OCI-LY7 (cell line): ENCODE results near the gene ANKFN1. TPM values are rescaled to one million over a fixed set of nuclear protein-coding genes. Genes with fewer than 3 reads are reported as not detected.

Experiments
- BruUV-seq: library from RNA; stranded (reverse); fragments of 400-500 nt; replicated peaks from 2 replicates; lab custom pipeline; 2021; lab: Mats Ljungman, UMichigan
- CTCF ChIA-PET: fragments of 300-600 bp; sonication (Branson Sonifier 250); formaldehyde crosslinking; loops from one replicate; lab custom pipeline; 2022; ENCODE audit warnings: antibody characterized with exemption; ENCODE audit not compliant: unreplicated experiment; lab: Charles Lee
- POLR2A ChIA-PET: fragments of 300-600 bp; sonication (Branson Sonifier 250); formaldehyde crosslinking; loops from one replicate; lab custom pipeline; 2022; ENCODE audit warnings: antibody characterized with exemption; lab: Charles Lee
- DNase-seq: peaks from one replicate; pipeline ENCODE4 v3.0.0-alpha.2; 2015; ENCODE audit warnings: low spot score
- H2AFZ ChIP-seq: fragments of 200-600 bp; sonication (generic), shearing (Covaris generic); 2 replicates; pipeline ENCODE4 v1.6.1; 2014; ENCODE audit warnings: mild to moderate bottlenecking, antibody characterized with exemption, low read length, moderate library complexity
- H3K27ac ChIP-seq: fragments of 200-600 bp; sonication (generic); 2 replicates; pipeline ENCODE4 v1.5.1; 2014; ENCODE audit warnings: mixed run types, low read depth, mild to moderate bottlenecking, moderate library complexity, low read length, inconsistent platforms; ENCODE audit not compliant: poor library complexity, severe bottlenecking
- H3K36me3 ChIP-seq: fragments of 200-600 bp; sonication (generic); 2 replicates; pipeline ENCODE4 v1.6.1; 2014; ENCODE audit warnings: mild to moderate bottlenecking, antibody characterized with exemption, low read length, moderate library complexity, mixed read lengths; ENCODE audit not compliant: insufficient read depth
- H3K4me1 ChIP-seq: fragments of 200-600 bp; sonication (generic); 2 replicates; pipeline ENCODE4 v1.5.1; 2014; ENCODE audit warnings: mild to moderate bottlenecking, low read length; ENCODE audit not compliant: insufficient read depth, poor library complexity, severe bottlenecking
- H3K4me2 ChIP-seq: fragments of 200-600 bp; sonication (generic); 2 replicates; pipeline ENCODE4 v1.6.1; 2014; ENCODE audit warnings: mild to moderate bottlenecking, low read length
- H3K4me3 ChIP-seq: fragments of 200-600 bp; sonication (generic); 2 replicates; pipeline ENCODE4 v1.5.1; 2014; ENCODE audit warnings: mild to moderate bottlenecking, low read depth, low read length; ENCODE audit not compliant: poor library complexity, severe bottlenecking
- H3K79me2 ChIP-seq: fragments of 200-600 bp; sonication (generic); 2 replicates; pipeline ENCODE4 v1.6.1; 2016; ENCODE audit warnings: low read depth, mild to moderate bottlenecking, low read length, moderate library complexity, mixed read lengths; ENCODE audit not compliant: insufficient read depth
- H3K9me2 ChIP-seq: fragments of 200-600 bp; sonication (generic); 2 replicates; pipeline ENCODE4 v1.6.1; 2016; ENCODE audit warnings: mild to moderate bottlenecking, low read length, mixed read lengths; ENCODE audit not compliant: insufficient read depth
- H3K9me3 ChIP-seq: fragments of 200-600 bp; sonication (generic); 2 replicates; pipeline ENCODE4 v1.6.1; 2014; ENCODE audit warnings: mild to moderate bottlenecking, mixed run types, low read length, mixed read lengths
- H4K20me1 ChIP-seq: fragments of 200-600 bp; sonication (generic); 2 replicates; pipeline ENCODE4 v1.6.1; 2014; ENCODE audit warnings: mild to moderate bottlenecking, antibody characterized with exemption, low read length, moderate library complexity, mixed read lengths; ENCODE audit not compliant: insufficient read depth
- EZH2phosphoT487 ChIP-seq: fragments of 200-600 bp; sonication (generic); IDR thresholded peaks from 2 replicates; pipeline ENCODE4 v1.6.1; 2018; ENCODE audit warnings: low read depth, borderline replicate concordance, mild to moderate bottlenecking, mixed run types, antibody characterized with exemption, low read length, moderate library complexity, mixed read lengths
- intact Hi-C: fragments of 100-400 bp; cut with micrococcal nuclease; formaldehyde crosslinking; loops from one replicate; pipeline ENCODE4 v1.10.0; 2022; ENCODE audit not compliant: unreplicated experiment
- total RNA-seq, 2 experiments: library from RNA; depleted of rRNA in 1 of 2; stranded (reverse); fragments of >200 nt in 1 of 2; shearing (Covaris generic) in 1 of 2; gene quantifications; 2 replicates each; pipeline ENCODE4 v1.2.3, GENCODE V29; 2014 to 2022
- TF ChIP-seq, protein P1 (sequence below): fragments of 200-600 bp; sonication (generic); conservative IDR thresholded peaks from 2 replicates; pipeline ENCODE4 v1.5.1; 2014; ENCODE audit warnings: mild to moderate bottlenecking, antibody characterized with exemption, low read length, moderate library complexity, mixed read lengths

The ANKFN1 gene
- total RNA-seq, 2 experiments from 2014 or later, result 0.67 TPM; not detected in 1

- ChIA-PET POLR2A (interaction anchor here (0.7 kb wide), 1 partner anchor 73 kb away, joined by 5 read pairs; no protein-coding TSS in a partner anchor), CTCF (no interaction called here)
- intact Hi-C loops, result no loop called here
Measured at GRCh38 chr17:56488800-56489199, 335.5 kb downstream of the ANKFN1 start.

GRCh38 chr17:56489980-56490379, 336.7 kb downstream of the ANKFN1 start:
- H3K4me1 ChIP-seq, result no peaks in the 10 kb centered on the region
- H4K20me1 ChIP-seq, result no peaks in the 10 kb centered on the region
- no peak overlapping the region for H3K4me2 ChIP-seq
- no peaks in the 10 kb centered on the region for H3K9me2 ChIP-seq
- ChIA-PET POLR2A (no interaction called here), CTCF (no interaction called here)
- no peaks in the 10 kb centered on the region for H3K9me3 ChIP-seq
- no peak overlapping the region for H3K4me3 ChIP-seq
- no peak overlapping the region for H3K27ac ChIP-seq
- BruUV-seq, result no TSS peak
- no peak for TF ChIP-seq EZH2phosphoT487
- TF ChIP-seq, protein P1, sequence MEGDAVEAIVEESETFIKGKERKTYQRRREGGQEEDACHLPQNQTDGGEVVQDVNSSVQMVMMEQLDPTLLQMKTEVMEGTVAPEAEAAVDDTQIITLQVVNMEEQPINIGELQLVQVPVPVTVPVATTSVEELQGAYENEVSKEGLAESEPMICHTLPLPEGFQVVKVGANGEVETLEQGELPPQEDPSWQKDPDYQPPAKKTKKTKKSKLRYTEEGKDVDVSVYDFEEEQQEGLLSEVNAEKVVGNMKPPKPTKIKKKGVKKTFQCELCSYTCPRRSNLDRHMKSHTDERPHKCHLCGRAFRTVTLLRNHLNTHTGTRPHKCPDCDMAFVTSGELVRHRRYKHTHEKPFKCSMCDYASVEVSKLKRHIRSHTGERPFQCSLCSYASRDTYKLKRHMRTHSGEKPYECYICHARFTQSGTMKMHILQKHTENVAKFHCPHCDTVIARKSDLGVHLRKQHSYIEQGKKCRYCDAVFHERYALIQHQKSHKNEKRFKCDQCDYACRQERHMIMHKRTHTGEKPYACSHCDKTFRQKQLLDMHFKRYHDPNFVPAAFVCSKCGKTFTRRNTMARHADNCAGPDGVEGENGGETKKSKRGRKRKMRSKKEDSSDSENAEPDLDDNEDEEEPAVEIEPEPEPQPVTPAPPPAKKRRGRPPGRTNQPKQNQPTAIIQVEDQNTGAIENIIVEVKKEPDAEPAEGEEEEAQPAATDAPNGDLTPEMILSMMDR, result no peak
- no peaks in the 10 kb centered on the region for H3K36me3 ChIP-seq
- H2AFZ ChIP-seq, result no peak overlapping the region
- intact Hi-C loops, result no loop called here
- no peak for DNase-seq
- no peaks in the 10 kb centered on the region for H3K79me2 ChIP-seq

More at GRCh38 chr17:56488800-56489199, 335.5 kb downstream of the ANKFN1 start:
- Histone ChIP-seq H3K9me2 (no peaks in the 10 kb centered on the region), H3K9me3 (no peaks in the 10 kb centered on the region), H2AFZ (no peak overlapping the region), H3K79me2 (no peaks in the 10 kb centered on the region), H4K20me1 (no peaks in the 10 kb centered on the region), H3K4me3 (no peak overlapping the region), H3K36me3 (no peaks in the 10 kb centered on the region), H3K4me1 (no peaks in the 10 kb centered on the region), H3K27ac (no peak overlapping the region), H3K4me2 (no peak overlapping the region)
- no peak for TF ChIP-seq EZH2phosphoT487
- TF ChIP-seq, protein P1, result no peak
- no TSS peak for BruUV-seq
- DNase-seq, result no peak

DNA sequence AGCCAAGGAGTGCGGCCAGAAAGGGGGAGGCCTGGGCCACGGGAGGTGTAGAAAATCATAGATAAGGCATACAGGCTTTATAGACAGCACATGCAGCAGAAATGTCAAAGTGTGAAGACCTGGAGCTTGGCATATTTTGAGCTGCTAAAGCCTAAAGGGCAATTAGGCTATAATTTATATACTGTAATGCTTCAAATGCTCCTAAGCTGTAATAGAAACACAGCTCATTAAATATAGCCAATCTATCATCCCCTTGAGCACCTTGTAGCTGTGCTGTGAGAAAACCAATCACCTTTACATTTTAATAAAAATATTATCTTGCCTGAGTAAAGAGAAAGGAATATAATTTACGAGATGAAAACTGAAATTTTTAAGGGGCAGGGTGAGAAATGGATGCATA, 342.3 kb downstream of the ANKFN1 start:
- TF ChIP-seq, protein P1, result no peak
- TF ChIP-seq EZH2phosphoT487, result no peak
- H3K79me2 ChIP-seq, result no peaks in the 10 kb centered on the region
- intact Hi-C loops, result no loop called here
- BruUV-seq, result no TSS peak
- ChIA-PET CTCF (no interaction called here), POLR2A (no interaction called here)
- H4K20me1 ChIP-seq, result no peaks in the 10 kb centered on the region
- H3K4me2 ChIP-seq, result no peak overlapping the region
- H3K36me3 ChIP-seq, result no peaks in the 10 kb centered on the region
- no peak for DNase-seq
- H2AFZ ChIP-seq, result no peak overlapping the region
- H3K27ac ChIP-seq, result no peak overlapping the region
- H3K4me3 ChIP-seq, result no peak overlapping the region
- H3K9me3 ChIP-seq, result no peaks in the 10 kb centered on the region
- no peaks in the 10 kb centered on the region for H3K9me2 ChIP-seq
- H3K4me1 ChIP-seq, result no peaks in the 10 kb centered on the region
